Hippocampal formation (tissue), 2 donors: Measurements from ENCODE around the gene KRT5.

ENCODE experiments used
- DNase-seq, 2 donors: peaks; one replicate each; lab custom pipeline; 2025; lab: John Stamatoyannopoulos, UW

KRT5 gene

DNA sequence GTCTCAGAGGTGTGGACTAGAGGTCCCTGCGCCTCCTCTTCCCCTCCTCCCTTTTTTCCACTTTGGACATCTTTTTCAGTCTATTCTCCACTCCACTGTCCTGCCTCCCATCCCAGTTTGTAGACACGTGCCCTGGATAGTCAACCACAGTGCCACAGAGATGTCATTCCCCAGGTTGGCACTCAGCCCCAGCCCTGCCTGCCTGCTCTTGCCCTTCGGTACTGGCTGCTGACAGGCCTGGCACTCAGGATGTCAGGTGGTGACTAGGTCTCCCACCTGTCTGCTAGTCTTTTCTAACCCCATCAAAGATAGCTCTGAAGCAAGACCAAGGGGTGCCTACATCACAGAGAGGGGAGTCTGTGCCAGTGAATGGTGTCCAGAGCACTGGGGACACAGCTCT is 16.9 kb upstream of the KRT5 start:
- no peak for DNase-seq

DNA sequence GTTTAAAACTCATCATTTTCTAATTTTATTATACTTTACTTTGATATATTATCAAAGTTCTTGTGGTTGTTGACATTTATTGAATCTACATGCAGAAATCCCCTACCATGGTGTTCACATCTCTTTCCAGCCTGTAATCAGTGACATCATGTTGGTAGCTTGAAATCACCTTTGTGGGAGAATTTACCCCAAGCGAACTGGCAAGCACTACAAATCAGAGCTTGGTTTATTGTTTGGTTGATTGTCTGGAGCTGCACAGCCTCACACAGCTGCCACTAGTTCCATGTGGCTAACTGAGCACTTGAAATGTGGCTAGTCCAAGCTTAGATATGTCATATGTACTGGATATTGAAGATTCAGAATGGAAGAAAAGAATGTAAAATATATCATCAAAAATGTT is 15.4 kb upstream of the KRT5 start:
- DNase-seq = no peak

DNA sequence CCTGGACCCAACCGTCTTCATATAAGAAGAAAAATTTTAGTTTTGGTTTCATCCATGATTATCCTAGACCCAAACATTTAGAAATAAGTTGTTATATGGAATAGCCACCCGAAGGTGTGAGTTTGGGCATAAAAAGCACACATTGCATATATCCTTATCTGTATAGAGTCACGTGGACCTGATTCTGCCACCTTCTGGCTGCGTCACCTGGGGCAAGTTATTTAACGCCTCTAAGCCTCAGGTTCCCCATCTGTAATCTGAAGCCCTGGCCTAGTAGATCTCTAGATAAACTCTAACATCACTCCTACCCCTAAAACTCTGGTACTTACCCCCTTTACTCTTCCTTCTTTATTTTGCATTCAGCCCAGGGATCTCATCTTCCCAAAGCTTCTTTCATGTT is 14.3 kb upstream of the KRT5 start:
- DNase-seq = no peak

DNA sequence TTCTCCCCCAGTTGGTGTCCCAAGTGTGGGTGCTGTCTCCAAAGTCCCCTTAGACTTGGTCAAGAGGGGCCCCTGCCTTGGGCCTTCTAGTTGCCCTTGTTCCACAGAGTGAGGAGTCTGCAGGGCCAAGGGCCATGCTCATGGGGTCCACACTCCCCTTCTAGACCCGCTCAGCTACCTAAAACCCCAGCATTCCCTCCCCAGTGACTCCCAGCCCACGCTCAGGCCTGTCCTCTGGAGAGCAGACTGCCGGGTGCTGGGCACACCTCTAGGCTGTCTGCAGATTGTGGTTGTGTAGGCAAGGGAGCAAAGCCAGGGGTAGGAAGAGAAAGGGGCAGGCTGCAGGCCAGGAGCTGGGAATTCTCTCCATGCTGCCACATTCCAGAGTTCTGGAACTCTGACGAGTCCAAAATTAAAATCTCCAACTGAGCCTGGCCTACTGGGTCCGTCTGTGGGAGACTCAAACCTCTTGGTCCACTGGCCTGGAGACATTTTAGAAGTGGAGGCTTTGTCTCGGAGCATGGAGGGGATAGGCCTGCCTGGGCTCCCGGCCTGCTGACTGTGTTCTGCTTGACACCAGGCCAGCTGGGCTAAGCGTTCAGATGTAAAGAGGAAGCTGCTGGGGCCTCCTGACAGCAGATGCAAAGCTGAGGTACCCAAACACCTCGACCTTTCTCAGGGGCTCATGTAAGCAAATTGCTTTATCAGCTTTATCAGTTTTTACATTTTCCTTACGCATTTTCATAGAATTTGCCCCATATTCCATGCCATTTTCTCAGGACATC is 13.7 kb upstream of the KRT5 start:
- no peak for DNase-seq

DNA sequence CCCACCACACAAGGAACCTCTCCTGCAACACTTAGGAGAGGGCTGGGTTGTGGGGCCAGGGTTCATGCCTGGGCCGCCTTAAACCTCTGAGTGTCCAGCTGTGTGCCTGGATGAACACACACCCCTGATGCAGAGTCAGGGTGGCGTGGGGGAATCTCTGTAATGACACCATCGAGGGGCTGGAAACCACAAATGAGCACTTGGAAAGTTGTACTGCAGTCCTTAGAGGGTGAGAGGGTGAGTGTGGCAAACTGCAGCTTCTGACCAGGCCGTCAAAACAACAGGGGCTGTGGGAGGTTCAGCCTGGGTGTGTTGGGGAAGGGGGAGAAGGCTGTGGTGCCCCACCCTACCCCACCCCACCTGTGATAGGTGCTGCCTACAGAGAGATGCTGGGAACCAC is 12.4 kb upstream of the KRT5 start:
- no peak for DNase-seq

DNA sequence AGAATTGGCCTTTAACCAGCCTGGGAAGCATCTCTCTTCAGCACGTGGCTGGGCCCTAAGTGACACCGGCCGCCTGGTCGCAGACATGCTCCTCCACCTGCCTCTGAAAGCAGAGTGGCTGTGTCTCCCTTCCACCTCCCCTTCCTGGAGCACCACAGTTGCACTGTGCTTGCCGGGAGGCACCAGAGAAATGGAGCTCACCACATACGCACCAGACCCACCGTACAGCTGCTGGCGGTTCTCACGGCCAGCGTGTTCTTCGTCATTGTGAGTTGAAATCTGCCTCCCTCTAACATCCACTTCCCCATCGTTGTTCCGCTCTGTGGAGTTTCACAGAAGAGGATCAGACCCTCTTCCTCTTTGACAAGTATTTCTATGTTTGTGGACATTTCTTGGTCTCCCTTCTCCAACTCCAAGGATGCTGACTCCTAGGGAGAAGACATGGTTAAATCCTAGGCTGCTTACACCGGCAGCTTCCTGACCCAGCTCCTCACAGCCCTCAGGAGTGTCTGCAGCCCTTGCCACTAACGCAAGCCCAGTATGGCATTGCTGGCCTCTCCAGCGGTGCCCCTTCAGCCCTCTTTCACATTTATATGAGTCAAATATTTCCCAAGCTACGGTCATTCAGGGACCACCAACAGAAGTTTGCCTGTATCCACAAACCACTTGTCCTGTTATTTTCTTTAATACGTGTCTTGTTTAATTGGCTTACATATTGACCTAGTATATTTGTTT is 11.5 kb upstream of the KRT5 start:
- DNase-seq = no peak

DNA sequence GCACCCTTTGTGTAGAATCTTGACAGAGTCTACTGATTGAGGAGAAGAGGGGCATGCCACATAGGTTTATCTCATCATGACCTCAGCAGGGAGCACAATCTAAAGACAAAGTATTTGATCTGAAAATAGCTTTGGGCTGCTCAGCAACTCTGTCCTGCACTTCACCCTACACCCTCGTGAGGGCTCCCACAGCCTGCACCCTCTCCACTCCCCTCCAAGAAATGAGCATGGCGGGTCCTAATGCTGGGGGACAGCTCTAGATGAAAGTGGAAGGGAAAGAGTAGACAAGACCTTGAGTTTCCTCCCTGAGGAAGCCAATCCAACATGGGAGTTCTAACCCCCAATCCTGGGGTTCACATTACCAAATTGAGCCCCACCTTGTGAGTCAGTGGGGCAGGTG is 10.7 kb upstream of the KRT5 start:
- DNase-seq = no peak

DNA sequence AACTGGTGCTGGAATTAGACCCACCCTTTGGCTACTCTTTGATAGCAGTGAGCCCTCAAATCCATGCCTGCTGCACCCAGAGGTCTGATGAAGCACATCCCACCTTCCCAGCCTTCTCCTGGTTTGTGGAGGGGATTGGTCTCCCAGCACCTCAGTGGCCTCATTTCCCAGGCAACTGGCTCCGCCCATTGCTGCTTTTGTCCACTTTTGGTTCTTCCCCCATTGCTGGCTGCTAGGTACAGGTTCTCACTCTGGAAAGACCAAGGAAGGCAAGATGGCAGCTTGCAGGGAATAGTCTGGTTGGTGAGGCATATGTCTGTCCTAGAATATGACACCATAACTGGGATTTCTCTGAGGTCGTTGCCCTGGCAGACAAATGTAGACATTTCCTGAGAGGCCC is 10.2 kb upstream of the KRT5 start:
- DNase-seq = no peak

DNA sequence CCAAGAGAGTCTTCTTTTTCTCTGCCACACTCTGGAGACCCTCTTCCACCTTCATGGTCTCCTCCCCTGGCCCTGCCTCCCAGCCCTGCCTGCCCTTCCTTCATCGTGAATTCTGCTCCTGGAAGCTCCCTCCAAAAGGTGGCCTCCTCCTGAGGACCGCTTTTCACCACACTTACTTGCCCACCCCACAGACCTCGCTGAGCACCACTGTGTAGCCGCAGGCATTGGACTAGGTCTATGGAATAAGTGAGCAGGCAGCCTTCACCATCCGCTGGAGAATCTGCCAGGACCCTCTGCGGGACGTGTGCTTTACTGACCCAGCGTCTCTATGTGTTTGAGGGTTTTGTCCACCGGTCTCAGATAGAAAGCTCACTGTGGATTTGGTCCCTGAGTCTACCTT is 9.7 kb upstream of the KRT5 start:
- no peak for DNase-seq

DNA sequence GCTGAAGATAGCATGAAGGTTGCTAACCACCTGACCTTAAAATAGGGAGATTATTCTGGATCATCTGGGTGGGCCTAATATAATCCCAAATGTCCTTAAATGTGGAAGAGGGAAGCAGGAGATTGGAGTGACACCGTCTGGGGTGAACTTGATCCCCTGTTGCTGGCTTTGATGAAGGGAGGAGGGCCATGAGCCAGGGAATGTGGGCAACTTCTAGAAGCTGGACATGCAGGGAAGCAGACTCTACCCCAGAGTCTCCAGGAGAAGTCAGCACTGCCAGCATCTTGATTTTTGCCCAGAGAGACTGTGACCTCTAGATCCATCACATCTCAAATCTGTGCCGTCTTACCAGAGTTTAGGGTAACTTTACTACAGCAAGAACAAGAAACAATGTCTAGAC is 9.2 kb upstream of the KRT5 start:
- DNase-seq = no peak

DNA sequence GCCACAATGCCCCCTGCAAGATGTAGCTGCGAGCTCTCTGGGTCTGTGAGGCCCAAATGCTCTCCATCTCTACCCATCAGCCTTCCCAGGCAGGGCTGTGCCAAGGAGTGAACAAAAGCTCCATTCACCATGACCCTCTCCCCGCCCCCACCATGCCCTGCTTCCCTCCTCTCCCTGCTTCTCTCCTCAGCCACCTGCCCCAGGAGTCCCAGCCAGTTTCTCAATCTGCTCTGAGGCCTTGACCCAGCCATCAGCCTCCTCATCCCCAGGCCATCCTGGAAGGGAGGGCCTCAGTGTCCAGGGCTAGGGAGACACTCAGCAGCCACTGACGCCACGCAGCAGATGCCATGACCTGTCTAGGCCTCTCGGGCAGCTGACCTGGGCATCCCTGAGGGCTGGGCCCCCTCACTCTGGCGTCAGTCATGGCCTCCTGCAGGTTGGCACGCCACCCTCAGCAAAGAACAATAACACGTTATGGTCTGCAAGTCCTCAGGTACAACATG is 8.5 kb upstream of the KRT5 start:
- DNase-seq = peak; percentile 35 to 68

DNA sequence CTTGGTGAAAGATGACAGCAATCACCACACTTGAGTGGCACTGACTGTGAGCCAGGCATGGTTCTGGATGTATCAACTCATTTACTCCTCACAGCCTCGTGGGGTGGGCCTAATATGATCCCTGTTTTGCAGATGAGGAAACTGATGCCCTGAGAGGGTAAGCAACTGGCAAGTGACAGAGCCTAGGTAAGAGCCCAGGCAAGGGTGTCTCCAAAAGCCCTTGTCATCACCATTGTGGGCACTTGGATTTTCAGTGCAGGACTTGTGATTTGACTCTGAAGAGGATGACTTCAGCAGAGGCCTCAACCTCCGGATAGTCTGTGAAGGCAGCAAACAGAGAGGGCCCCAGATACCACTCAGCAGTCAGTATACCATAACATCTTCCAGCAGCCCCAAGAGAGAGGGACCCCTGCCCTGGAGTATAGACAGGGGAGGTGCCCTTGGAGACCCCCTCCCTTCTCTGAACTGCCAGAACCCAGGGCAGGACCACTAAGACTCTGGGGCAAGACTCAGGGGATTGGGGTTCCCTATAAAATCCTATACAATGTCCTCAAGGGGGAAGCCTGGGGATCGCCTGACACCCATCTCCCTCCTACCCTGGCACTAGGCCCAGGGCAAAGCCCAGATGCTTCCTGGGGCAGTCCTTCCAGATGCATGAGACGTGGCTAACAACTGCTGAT is 7.1 kb upstream of the KRT5 start:
- DNase-seq = no peak

DNA sequence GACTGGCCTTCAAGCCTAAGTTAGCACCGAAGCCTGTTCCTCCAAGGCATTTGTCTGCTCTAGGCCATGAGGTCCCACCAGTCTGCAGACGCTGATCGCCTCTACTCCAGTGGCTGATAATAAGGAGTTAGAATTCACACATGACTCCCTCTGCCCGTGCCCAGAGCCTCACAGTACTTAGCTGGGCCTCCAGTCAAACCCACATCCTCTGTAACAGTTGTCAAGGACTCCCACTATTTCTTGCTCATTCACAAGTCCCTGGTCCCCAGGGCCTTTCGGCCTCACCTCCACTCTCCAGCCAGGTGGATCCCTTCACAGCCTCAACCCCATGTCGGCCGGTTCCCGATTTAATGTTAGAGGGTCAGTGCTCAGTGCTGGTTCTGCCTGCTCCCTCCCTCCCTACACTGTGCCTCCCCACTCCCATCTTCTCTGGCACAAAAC is 6.3 kb upstream of the KRT5 start:
- no peak for DNase-seq

DNA sequence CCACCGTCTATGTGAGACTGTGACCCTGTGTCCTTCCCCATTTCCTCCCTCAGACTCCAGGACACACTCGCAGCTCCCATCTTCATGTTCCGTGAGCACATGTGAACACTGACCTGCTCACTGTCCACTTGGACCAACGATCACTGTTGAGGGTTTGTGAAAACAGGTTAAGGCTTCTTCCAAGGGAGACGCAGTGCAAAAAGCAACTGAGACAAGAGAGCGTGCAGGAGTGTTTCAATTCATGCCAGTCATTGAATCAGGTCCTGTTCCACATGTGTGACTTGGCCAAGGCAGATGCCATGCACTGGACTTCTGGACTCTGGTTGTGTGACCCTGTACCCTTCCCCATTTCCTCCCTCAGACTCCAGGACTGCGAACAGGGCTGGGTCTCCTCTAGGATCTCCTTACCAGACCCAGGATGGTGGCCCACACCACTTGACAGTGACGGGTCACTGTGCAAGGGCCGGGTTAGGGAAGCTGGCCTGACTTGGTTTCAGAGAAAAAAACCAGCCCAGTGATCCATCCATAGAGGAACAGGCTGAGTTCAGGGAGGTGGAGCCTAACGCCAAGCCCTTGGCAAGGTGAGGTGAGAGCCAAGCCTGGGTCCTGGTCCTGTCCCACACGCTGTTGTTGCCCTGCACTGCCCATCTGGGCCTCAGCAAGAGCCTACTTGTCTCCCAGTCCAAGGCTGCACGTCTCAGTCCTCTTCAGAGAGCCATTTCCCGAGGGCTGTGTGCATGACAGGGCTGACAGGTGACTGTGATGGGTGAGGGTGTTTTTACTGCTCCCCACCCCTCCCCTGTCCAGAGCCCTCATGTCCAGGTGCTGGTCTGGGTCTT is 5.7 kb upstream of the KRT5 start:
- DNase-seq = no peak

DNA sequence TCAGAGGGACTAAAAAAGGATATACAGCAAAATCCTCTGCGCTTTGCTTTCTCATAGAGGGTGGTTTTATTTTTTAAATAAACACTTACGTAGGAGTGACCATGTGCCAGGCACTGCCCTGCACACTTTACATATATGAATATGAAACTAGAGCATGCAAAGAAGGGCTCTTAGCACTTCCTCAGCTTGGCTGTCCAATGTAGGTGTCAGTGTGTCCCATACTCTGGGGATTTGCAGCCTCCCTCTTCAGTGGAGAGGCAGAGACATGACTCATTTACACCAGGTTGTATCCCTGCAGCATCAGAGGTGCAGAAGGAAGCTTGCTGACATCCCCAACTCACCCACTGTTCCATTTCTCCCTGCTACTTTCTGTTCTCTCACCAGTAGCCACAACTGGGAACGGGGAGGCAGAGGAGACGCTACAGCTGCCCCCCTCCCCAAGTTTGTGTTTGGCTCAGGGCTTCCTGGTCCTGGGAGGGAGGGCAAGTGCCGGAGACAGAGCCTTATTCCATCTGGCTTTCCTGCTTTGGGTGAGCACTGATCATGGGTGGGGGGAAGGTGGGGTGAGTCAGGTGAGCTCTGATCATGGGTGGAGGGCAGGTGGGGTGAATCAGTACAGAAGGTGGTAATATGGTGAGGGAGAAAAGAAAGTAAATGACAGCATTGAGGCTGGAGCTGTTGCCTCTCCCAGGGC is 4.9 kb upstream of the KRT5 start:
- no peak for DNase-seq

DNA sequence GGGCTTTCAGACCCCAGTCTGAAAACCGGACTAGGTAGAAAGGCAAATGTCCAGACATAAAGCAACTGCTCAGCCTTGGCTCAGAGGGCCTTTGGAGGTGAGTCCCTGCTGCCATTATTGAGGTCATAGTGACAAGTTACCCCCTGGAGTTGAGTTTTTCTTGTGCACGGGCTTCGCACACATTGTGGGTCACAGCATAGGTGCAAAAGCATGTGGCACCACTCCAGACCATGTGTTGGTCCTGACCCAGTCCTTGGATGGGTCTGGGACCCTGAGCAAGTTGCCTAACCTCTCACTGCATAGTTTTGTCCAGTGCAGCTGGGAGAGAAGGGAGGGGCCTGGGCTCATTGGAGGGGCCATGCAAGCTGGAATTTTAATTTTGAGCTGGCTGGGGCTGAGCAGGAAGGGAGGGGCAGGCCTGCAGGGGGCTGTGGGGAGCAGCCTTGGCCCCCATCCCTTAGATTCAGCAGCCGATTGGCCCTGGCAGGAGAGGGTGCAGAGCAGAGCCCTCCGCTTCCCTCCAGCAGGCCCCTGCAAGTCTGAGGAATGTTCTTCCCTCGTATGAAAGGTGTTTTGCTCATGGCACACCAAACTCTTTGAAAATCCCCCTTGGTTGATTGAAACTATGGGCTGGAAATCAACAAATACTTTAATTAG is 4.2 kb upstream of the KRT5 start:
- DNase-seq = no peak

DNA sequence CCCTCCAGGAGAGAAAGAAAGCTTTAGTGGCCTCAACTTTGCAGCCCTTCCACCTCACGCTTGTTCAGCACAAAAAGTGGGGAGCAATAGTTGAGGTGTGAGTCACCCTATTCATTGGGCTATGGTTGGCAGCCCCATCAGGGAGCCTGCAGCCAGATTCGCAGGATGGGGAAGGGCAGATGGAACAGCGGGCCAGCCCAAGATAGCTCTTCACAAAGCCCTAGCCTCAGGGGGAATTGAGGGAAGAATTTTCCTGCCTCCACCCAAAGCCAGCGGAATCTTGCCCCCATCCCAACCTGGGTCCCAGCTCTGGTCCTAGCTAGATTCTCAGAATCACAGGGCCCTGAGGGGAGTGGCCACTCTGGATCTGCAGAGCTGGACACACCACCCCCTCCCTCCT is 3.6 kb upstream of the KRT5 start:
- DNase-seq = no peak

DNA sequence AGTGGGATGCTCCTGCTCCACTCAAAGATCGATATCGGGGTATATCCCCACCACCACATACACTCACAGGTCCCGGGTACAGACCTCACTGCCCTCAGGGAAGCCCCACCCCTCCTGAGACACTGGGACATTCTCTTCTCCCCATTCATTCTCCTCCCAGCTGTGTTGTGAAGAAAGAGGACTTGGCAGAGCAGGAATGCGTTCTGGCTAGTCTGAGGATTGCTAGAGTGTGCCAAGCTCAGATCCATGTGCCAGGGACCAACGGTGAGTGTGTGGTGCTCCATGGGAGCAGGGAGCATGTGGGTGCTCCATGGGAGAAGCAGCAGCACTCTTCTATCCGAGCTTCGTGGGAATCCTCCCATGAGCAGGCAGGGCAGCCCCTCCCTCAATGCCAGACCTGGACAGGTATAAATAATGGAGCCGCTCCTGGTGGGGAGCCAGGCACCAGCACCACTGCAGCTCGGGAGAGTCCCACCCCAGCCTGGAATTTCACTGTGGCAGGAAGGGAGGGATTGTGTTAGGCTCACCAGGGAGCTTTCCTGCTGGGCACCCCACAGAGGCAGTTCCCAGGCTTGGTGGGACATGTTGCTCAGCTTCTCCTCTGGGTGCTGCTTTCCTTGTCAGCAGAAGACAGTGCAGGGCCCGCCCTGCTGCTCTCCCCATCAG is 2.3 kb upstream of the KRT5 start:
- DNase-seq = no peak

DNA sequence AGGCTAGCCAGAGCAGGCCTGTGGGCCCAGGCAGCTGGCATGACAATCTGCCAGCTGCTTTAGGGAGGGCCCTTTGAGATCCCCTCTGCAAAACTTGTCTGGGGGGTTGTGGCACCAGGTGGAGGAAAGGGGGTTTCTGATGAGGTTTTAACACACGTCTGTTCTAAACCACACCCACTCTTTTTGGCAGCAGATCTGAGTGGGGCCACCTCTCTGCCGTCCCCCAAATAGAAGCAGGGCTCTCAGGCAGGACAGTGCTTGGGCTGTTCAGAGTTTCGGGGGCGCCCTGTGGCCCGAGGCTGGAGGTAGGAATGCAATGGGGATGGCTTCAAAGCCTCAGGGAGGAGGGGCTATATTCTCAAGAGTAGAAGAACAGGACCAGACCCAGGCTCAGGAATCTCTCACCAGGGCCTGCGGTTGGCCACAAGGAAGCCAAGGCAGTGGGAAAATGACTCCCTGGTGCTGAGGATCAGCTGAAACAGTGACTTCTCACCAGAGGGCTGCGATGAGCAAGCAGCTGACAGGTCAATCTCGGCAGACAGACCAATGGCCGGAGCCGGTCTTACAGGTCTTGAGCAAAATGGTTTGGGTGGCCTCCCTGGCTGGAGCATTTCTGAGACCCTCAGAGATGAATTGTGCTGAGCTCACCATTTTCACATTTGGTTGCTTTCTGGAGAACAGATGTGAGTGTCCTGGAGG is 1.5 kb upstream of the KRT5 start:
- DNase-seq = no peak

DNA sequence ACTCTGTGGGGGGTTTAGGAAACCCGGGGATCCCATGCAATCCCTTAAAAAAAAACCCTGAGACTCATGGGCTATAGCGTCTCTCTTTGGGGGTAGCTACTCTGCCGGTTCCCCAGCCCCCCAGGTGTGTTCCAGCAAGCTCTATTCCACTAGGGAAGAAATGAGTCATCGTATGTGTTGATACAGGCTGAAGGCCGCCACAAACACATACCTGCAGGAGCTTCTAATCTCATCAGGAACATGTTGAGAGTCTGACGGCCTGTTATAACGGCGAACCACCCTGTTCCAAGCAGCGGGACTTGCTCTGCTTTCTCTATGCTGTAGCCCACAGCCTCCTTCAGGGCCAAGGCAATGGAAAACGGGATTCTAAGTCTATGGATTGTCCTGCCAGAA is 977 bp upstream of the KRT5 start:
- no peak for DNase-seq
